Activated T-helper 1 cell treated with anti-CD3 and anti-CD28 coated beads, Interleukin-2, amount 50 U/mL, for 16 hours (primary cell): Measurements from ENCODE around the gene CYTH4.

Source experiments
- DNase-seq, 2 donors: peaks; one replicate each; pipeline ENCODE4 v3.0.0-alpha.2; 2020; ENCODE audit warnings: low read depth in 1 of 2, low spot score in 1 of 2

The CYTH4 gene

DNA sequence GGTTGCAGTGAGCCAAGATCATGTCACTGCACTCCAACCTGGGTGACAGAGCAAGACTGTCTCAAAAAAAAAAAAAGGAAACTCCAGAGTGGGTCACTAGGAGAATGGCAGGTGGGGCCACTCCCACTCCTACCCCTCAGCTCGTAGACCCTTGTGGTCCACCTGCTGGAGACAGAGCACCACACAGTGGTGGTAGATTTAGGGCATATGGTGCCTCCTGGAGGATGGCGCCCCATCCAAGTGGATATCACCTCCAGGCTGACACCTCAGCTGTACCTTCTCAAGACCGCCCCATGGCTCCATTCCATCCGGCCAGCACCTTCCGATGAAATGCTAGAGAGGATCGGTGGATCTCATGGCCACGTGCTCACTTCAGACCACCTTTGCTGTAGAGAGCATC is 6.2 kb downstream of the CYTH4 start:
- no peak for DNase-seq

DNA sequence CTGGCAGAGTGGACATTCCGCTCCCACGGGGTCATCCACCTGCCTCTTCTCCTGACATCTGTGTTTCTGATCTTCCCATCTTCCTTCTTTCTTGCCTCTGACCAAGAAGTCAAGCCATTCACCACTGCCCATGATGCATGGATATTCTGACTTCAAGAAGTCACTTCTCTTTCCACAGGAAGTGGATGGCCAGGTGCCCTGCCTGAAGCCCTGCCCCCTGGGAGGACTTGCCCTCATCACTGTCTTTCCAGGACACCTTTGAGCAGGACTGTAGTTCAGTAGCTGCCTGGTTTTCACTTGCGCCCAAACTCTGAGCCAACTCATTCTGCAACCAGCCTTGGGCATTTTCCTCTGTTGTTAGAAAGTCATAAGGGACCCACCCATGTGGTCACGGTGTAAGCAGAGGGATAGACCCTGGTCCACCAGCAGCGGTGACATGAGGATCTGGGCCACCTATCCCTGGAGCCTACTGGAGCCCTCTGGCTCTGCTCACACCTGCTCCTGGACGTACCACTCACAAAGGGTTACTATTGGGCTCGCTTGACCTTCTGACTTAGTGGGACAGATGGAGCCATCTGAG is 6.9 kb downstream of the CYTH4 start:
- no peak for DNase-seq

DNA sequence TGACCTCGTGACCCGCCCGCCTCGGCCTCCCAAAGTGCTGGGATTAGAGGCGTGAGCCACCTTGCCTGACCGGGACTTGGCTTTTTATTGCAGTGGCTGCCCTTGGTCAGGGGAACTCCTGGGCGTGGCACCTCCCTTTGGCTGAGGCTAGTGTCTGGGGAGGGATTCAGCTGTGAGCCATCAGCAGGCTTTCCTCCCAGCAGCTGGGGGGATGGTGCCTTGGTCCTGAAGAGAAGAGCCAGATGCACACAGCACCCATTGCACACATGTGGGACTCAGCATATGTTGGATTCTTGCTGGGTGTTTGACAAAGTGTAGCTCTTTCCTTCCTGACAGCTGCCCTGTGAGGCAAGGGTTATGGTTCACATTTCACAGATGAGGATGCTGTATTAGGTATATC is 8.4 kb downstream of the CYTH4 start:
- no peak for DNase-seq

DNA sequence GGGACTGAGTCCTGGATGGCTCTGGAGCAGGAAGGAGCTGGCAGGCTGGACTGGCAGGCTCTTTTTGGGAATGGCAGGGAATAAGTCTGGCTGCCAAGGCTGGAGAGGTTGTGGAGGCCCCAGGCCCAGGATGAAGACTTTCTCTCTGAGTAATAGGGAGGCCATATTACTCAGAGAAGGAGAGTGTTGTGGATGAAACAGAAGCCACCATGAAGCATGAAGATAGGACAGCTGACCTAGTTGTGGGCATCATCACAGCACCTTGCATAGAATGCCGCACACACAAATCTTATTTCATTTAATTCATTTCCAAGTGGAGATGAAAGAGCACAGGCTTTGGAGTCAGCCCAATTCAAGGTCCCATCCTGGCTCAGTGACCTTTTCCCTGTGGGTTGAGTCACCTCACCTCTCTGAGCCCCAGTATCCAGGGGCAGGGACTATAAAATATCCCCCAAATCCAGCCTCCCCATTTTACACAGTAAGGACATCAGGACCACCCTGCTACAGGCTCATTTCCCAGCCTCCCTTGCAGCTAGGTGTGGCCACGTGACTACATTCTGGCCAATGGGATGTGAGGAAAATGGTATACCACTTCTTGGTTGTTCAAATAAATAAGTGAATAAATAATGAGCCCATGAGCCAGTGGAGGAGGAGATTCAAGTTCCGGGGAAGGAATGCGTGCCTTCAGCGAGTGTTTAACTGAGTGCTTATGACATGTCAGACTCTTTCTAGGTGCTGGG is 9.4 kb downstream of the CYTH4 start:
- no peak for DNase-seq

DNA sequence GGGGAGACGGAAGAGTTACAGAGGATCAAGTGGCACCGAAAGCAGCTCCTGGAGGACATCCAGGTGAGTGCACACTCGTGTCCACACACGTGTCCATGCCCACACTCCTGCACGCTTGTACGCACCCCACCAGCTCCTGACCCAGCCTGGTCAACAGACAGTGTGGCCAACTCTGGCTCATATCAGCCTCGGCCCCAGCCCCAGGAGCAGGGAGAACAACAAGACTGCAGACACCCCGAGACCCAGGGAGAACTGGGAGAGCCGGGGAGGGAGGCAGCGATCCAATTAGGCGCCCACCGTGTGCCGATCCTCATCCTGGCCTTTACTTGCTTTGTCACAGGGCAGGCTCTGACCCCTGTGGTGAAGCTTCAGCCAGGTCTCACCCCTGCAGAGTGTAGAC is 10.3 kb downstream of the CYTH4 start:
- no peak for DNase-seq

DNA sequence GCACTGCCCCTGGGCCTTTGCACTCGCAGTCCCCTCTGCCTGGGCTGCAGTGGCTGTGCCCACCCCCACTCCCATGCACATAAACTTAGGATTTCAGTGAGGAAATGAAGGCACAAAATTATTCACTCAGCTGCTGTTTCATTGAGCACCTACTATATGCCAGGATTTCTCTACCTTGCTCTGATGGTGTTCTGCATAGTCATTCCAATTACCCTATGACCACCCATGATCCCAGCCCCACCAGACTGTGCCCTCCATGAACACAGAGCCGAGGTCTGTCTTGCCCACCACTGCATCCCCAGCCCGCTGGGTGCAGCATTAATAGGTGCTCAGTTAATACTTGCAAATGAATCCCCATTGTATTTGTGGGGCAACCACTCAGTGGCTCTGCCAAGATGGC is 10.9 kb downstream of the CYTH4 start:
- DNase-seq = no peak

DNA sequence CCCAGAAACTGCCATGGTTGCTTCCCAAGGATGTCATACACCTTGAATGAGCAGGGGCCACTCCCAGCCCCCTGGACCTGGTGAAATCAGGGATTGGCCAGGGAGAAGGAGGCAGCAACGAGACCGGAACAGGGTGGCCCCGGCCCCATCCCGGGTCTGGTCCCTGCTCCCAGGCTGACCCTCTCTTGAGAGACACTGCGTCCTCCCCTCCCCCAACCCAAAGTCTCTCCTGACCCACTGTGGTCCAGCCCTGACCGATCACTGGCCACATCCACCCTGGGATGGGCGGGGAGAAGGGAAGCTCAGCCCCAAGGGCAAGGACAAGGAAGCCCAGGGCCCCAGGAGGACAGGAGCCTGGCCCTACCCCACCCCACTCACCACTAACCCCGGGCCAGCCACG is 12.4 kb downstream of the CYTH4 start:
- no peak for DNase-seq

DNA sequence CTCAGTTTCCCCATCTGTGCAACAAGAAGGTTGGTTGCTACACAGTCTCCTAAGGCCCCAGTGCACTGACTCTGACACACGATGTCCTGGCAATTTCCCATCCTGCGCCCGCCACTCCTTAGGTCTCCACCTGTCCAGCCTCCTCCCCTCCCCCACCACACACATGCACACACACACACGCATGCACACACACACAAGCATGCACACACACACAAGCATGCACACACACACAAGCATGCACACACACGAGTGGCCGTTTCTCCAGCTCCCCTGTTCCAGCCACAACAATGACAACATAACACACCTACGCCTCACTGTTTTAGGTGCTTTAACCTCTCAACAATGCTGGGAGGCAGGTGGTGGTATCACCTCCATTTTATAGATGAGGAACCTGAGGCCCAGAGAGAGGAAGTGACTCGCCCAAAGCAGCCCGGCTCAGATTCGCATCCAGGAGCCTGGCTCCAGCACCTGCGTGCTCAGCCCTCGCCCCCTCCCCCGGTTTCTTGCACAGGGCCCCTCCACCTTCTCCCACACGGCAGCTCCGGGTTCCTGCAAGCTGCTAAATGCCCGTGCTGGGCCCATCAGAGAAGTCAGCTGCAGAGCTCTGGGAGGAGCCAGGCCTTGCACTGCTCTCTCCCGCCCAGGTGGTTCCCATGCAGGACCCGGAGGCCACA is 13.0 kb downstream of the CYTH4 start:
- DNase-seq = no peak

DNA sequence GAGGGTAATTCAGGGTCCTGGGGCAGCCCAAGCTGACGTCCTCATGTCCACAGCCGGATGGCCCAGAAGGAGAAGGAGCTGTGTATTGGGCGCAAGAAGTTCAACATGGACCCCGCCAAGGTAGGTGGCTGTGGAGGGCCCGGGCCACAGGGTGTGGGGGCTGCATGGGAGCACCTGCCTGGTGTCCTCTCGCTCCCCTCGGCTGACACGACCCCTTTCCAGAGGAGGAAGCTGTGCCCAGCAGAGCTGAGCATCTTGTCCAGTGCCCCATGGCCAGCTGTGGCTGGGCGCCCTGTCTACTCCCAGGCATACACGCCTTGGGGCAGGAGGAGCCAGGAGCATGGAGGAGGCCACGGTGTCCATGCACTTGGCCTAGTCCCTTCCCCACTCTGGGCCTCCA is 13.6 kb downstream of the CYTH4 start:
- DNase-seq = no peak

DNA sequence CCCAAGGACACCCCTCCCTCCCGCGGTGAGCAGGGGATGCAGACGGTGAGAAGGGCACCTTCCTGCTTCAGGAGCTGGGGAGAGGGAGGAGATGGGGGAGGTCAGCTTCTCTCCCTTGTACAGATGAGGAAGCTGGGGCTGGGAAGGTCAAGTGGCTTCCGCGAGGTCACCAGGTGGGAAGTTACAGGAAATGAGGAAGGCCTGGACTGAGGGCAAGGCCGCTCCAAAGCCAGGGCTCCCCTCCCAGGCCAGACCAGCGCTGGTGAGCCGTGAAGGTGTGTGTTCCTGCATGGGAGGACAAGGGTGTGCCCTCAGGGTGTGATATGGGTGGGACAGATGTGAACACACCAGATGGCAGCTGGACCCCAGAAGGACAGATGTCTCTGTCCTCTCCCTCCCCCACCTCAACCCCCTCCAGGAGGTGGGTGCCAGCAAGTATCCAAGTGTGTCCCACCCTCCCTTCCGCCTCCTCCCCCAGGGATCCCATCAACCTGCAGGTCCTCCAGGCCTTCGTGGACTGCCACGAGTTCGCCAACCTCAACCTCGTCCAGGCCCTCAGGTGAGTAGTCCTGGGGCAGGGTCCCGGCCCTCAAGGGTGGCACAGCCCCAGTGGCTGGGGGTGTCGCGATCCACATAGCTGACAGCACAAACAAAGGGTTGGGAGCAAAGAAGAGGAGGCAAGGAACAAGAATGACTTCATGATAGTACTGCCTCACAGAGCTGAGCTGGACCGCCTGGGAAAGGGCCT is 16.6 kb downstream of the CYTH4 start:
- no peak for DNase-seq

DNA sequence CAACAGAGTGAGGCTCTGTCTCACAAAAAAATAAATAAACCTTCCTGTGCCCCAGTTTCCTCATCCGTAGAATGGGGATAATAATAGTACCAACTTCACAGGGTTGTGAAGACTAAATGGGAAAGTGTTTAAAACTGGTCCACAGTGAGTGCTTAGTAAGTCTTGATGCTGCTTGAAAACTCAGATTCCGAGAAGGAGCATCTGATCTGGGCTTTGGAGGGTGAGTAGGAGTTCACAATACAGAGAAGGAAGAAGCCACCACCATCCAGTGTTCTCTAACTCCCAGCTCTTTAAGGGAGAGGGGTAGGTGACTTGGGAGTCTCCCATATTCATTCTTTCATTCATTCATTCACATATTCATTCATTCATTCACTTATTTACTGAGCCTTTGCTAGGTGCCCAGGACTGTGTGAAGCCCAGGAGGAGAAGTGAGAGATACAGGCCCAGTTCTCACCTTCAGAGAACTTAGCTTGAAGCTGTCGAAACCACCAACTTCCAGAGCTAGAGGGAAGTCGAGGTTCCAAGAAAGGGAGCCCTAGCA is 17.7 kb downstream of the CYTH4 start:
- no peak for DNase-seq

DNA sequence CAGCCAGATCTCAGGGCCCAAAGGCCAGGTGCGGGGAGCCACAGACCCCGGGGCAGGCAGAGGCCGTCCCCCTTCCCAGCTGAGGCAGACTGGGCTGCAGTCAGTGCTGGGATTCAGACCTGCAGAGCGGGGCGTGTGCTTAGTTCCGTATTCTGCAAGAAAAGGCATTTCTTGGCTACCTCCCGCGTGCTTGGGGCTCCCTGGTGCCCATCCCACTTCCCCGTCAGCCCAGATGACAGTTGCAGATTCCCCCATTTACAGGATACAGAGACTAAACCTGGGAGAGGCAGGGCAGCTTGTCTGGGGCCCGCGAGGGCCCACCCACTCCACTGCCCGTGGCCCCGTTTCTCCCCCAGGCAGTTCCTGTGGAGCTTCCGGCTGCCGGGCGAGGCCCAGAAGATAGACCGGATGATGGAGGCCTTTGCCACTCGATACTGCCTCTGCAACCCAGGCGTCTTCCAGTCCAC is 18.3 kb downstream of the CYTH4 start:
- DNase-seq = no peak

DNA sequence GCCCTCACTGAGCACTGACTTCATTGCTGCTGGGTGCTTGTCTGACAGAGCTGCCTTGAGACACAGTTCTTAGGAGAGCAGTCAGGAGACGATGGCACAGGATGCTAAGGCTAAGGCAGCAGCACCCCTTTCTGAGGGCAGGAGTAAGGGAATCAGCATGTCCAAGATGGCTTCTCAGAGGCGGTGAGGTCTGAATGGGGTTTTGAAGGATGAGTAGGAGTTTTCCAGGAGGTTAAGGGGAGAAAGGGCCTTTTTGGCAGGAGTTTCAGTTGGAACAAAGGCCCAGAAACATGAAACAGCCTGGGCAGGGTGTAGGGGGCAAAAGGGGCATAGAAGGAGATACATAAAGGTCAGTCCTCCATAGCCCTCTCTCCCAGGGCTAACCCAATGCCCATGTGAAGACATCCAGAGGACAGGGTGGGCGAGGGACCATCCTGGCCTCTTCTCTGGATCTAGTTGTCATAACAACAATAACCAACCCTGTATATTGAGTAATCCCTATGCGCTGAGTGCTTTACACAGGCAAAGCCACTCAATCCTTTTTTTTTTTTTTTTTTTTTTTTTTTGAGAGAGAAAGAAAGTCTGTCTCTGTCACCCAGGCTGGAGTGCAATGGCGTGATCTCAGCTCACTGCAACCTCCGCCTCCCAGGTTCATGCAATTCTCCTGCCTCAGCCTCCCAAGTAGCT is 19.0 kb downstream of the CYTH4 start:
- no peak for DNase-seq

DNA sequence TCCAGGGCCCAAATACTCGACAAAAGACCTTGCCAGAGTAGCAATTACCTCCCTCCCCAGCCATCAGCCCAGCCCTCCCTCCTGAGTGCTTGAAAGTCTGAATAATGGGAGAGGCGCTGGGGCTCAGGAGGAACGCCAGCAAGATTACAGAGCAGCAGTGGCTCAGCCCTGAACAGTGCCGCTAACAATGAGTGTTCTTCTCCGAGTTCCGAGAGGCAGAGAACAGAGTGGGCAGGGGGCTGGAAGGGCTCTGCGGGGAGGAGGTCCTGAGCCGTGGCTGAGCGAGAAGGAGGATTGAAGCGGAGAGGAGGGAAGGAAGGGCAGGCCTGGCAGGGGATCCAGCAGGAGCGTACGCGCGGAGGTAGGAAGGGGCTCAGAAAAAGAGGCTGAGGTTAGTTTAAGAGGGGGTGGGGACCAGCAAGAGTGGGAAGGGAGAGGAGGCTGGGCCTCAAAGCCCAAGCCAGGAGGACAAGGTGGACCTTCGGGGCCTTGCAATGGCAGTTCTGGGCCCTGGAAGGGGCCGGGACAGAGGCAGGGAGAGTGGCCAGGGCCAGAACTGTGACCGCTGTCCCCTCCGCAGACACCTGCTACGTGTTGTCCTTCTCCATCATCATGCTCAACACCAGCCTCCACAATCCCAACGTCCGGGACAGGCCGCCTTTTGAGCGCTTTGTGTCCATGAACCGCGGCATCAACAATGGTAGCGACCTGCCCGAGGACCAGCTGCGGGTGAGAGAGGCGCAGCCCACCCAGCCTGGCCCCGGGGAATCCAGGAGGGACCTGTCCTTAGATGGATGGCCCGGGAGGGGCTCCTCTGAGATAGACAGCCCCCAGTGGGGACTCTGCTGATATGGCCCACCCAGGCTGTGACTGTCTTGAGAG is 20.6 kb downstream of the CYTH4 start:
- no peak for DNase-seq

DNA sequence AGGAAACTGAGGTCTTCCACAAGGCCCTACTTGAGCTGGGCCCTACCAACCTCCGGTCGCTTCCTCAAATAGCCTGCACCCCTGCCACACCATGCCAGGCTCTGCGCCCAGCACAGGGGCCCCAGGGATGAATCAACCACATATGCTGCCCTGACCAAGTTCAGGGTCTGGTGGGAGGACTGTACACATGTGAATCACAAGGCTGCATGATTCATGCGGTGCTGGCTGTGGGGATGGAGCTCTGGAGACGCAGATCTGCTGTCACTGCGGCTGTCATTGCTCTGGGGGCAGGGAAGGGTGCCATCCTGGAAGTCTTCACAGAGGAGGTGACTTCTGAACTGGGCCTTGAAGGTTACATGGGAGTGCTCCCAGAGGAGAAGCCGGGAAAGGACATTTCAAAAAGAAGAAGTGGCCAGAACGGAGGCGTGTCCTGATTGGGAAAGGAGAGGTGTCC is 21.5 kb downstream of the CYTH4 start:
- DNase-seq = peak in 1 of 2 donors; percentile 43

DNA sequence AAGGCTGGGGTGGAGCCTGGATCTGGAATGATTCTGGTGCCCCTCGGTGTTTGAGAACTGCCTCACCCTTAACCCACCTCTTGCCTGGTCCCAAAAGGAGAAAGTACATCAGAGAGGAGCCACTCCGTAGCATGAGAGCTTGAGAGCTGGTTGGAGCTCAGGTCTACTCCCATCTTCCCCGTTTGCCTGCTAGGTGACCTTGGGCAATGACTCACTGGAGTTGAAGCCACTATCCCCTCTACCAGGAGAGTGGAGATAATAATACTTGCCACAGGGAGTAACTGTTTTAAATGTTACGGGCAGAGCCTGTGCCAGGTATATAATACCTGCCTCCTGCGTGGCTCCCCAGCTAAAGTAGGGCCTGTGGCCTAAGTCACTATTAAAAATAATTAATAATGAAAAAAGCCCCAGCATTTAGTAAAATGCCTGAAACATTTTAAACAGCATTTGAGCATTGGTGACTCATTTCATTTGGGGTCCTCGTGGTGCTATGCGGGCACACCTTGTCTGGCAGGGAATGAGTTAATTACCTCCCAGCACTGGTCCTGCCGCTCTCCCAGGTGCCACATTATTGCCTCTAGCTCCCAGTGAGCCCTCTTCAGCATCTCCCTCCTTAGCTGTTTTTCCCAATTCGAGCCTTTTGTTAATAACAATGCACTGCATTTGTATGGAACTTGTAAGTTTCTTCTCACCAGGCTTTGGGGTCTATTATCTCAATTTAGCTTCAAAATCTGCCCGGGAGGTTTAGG is 22.5 kb downstream of the CYTH4 start:
- no peak for DNase-seq

DNA sequence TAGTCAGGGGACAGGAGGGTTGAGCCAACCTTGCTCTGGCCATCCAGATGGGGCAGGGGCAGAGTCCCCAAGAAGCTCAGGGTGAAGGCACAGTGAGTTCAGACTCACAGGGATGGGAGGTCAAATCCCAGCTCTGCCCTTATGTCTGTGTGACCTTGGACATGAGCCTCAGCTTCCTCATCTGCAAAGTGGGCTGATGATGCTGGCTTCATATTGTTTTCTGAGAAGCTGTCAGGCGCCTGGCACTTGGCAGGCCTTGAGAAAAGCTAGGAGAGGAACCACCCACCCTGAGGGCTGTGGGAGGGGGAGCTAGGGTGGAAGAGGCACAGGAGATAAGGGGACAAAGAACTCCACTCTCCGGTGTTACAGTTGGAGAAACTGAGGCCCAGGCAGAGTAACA is 23.6 kb downstream of the CYTH4 start:
- DNase-seq = no peak

DNA sequence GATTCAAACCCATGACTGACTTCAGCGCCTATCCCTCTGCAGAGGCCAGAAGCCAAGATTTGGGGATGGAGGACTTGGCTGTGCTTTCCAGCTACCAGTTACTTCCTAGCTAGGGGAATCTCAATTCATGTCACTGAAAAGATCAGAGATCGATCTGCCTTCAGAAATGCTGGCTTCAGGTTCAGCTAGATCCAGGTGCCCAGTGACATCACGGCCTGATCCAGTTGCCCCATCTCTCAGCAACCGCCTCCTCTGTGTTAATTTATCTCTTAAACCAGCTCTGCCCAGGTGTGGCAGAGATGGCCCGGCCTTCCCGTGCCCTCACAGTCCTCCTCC is 24.2 kb downstream of the CYTH4 start:
- no peak for DNase-seq
